ENCODE measurements around the gene HRH3. TPM values are rescaled to one million over a fixed set of nuclear protein-coding genes. Genes with fewer than 3 reads are reported as not detected.

The HRH3 gene
- total RNA-seq (2022; extraction: Qiagen RNA extraction; ENCODE audit: low read depth), result not detected in 5 replicates

GRCh38 chr20:62219992-62220665, at the start of gene HRH3:
TSS of gene HRH3 (minus strand) at chr20:62220278. CDS start at chr20:62219970, 308 bp downstream.

DNA sequence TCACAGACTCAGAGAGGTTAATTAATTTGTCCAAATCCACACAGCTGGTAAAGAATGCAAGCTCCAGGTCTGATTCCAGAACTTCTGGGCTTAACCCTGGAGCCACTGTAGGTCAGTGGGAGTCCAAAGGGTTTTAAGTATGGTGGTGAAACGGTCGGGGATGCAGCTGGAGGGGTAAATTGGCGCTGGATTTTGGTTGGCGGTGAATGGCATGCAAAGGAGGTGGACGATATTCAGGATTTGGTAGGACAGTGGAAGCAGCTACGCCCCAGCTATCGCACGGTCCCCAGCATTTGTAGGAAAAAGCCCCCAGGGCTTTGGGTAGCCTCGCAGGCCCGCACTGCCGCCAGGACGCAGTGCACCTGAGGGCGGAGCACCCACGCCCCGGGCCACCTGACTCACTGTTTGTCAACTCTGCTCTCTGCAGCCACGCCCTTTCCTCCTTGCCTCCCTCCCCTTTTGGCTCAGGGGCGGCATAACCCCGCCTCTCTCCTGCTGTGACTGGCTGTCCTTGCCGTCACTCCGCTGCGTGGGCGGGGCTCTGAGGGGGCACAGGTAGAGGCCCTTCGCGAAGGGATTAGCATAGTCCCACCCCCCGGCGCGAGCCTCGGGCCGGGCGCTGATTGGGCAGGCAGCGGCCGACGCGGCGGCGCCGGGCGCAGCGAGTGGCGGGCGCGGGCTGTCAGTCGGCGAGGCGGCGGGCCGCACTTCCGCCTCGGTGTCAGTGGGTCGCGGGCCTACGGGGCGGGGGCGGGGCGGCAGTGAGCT, 17.9 kb upstream of the HRH3 start, which contains the start of gene OSBPL2:
Gene OSBPL2, plus strand, starts transcription at position 721 of the 768 bp plus-strand sequence. CDS start 17,664 bp downstream, outside the sequence.

GRCh38 chr20:62182469-62183425, 37.3 kb downstream of the HRH3 start, which contains the start of gene MTG2:
TSS of gene MTG2 (plus strand) at chr20:62183028. CDS start at chr20:62193421, 10,393 bp downstream.

Other genes starting within 250 kb of the HRH3 start
- gene TAF4, start 154.4 kb downstream of the HRH3 start, total RNA-seq (2022; extraction: Qiagen RNA extraction; ENCODE audit: low read depth), result 16.4 to 19.3 TPM (median 18.1 TPM) in 5 replicates
- 21.2 to 25.4 TPM (median 23.8 TPM) in 5 replicates for gene LSM14B, start 97.8 kb downstream of the HRH3 start, total RNA-seq (2022; extraction: Qiagen RNA extraction; ENCODE audit: low read depth)
- 517 to 577 TPM (median 558 TPM) in 5 replicates for gene PSMA7, start 76.9 kb downstream of the HRH3 start, total RNA-seq (2022; extraction: Qiagen RNA extraction; ENCODE audit: low read depth)
- 6.6 to 11.2 TPM (median 8.8 TPM) in 5 replicates for gene SS18L1, start 76.5 kb downstream of the HRH3 start, total RNA-seq (2022; extraction: Qiagen RNA extraction; ENCODE audit: low read depth)
- gene MTG2, start 37.2 kb downstream of the HRH3 start, total RNA-seq (2022; extraction: Qiagen RNA extraction; ENCODE audit: low read depth), result 30.7 to 39.4 TPM (median 36.4 TPM) in 5 replicates
- 16.4 to 23.5 TPM (median 20.9 TPM) in 5 replicates for gene OSBPL2, start 18.2 kb upstream of the HRH3 start, total RNA-seq (2022; extraction: Qiagen RNA extraction; ENCODE audit: low read depth)
- gene ADRM1, start 82.7 kb upstream of the HRH3 start, total RNA-seq (2022; extraction: Qiagen RNA extraction; ENCODE audit: low read depth), result 156 to 190 TPM (median 184 TPM) in 5 replicates
- 311 to 502 TPM (median 462 TPM) in 5 replicates for gene LAMA5, start 147.0 kb upstream of the HRH3 start, total RNA-seq (2022; extraction: Qiagen RNA extraction; ENCODE audit: low read depth)
- 2,665 to 3,127 TPM (median 2,845 TPM) in 5 replicates for gene RPS21, start 166.8 kb upstream of the HRH3 start, total RNA-seq (2022; extraction: Qiagen RNA extraction; ENCODE audit: low read depth)
- gene CABLES2, start 187.0 kb upstream of the HRH3 start, total RNA-seq (2022; extraction: Qiagen RNA extraction; ENCODE audit: low read depth), result 4.2 to 6.4 TPM (median 5.8 TPM) in 5 replicates
- 0.25 to 0.80 TPM (median 0.66 TPM) in 5 replicates for gene RBBP8NL, start 207.3 kb upstream of the HRH3 start, total RNA-seq (2022; extraction: Qiagen RNA extraction; ENCODE audit: low read depth)

Data from A549 treated with GW870086 at 1 μM for 4 hours (cell line).